Stimulated activated naive CD8-positive, alpha-beta T cell treated with anti-CD3 and anti-CD28 coated beads, Interleukin-15, amount 100 ng/mL, for 72 hours (primary cell): ENCODE results near the gene GPAM.
"Not testable (repeated sequence)": the region's sequence is repeated elsewhere in the genome, so short reads cannot be mapped to it uniquely, and the experiment has no call there.

Experiments
- ATAC-seq: fragments of 150-1000 bp; cut with Tn5 transposase; 2 replicates; pipeline ENCODE4 v1.10.0; 2021; ENCODE audit warnings: mild to moderate bottlenecking, moderate library complexity
- DNase-seq, 2 donors: peaks; one replicate each; pipeline ENCODE4 v3.0.0; 2021 to 2022
- H3K27ac Mint-ChIP-seq, 2 donors: one replicate each; pipeline ENCODE4 v1.8.0; 2022; ENCODE audit warnings: mild to moderate bottlenecking in 2 of 2, mixed read lengths in 2 of 2, moderate library complexity in 2 of 2
- H3K27me3 Mint-ChIP-seq: one replicate; pipeline ENCODE4 v1.8.0; 2022; ENCODE audit warnings: mixed read lengths
- H3K4me1 Mint-ChIP-seq: one replicate; pipeline ENCODE4 v1.8.0; 2022; ENCODE audit warnings: mild to moderate bottlenecking, mixed read lengths
- H3K4me3 Mint-ChIP-seq, 2 donors: one replicate each; pipeline ENCODE4 v1.8.0; 2022; ENCODE audit warnings: mild to moderate bottlenecking in 2 of 2, mixed read lengths in 2 of 2, moderate library complexity in 1 of 2
- H3K9me3 Mint-ChIP-seq, 2 donors: one replicate each; pipeline ENCODE4 v1.8.0; 2022; ENCODE audit warnings: mixed read lengths in 2 of 2

Gene GPAM, protein sequence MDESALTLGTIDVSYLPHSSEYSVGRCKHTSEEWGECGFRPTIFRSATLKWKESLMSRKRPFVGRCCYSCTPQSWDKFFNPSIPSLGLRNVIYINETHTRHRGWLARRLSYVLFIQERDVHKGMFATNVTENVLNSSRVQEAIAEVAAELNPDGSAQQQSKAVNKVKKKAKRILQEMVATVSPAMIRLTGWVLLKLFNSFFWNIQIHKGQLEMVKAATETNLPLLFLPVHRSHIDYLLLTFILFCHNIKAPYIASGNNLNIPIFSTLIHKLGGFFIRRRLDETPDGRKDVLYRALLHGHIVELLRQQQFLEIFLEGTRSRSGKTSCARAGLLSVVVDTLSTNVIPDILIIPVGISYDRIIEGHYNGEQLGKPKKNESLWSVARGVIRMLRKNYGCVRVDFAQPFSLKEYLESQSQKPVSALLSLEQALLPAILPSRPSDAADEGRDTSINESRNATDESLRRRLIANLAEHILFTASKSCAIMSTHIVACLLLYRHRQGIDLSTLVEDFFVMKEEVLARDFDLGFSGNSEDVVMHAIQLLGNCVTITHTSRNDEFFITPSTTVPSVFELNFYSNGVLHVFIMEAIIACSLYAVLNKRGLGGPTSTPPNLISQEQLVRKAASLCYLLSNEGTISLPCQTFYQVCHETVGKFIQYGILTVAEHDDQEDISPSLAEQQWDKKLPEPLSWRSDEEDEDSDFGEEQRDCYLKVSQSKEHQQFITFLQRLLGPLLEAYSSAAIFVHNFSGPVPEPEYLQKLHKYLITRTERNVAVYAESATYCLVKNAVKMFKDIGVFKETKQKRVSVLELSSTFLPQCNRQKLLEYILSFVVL

GRCh38 chr10:112183329-112184051 is at the start of gene GPAM:
Gene GPAM (minus strand): TSS chr10:112183765. CDS start chr10:112181784, 1,981 bp downstream.
- H3K27me3 Mint-ChIP-seq, result no peaks in the 10 kb centered on the region
- ATAC-seq, result peak; percentile 98
- peak; percentile 96 to 99 for DNase-seq
- H3K4me1 Mint-ChIP-seq, result peaks cover 34% of the 10 kb centered on the region
- H3K9me3 Mint-ChIP-seq, result peaks cover 6 to 19% of the 10 kb centered on the region in 2 donors
- H3K27ac Mint-ChIP-seq, result peak within 1 kb of the TSS; percentile 97 to 99
- H3K4me3 Mint-ChIP-seq, result peak within 1 kb of the TSS; percentile 93 to 97

GRCh38 chr10:112232670-112233069 is 49.1 kb upstream of the GPAM start:
- peaks cover 0 to 6% of the 10 kb centered on the region in 2 donors for H3K9me3 Mint-ChIP-seq
- H3K27me3 Mint-ChIP-seq, result peaks cover 29% of the 10 kb centered on the region
- H3K4me1 Mint-ChIP-seq, result no peaks in the 10 kb centered on the region
- H3K4me3 Mint-ChIP-seq, result no peak overlapping the region
- no peak overlapping the region for H3K27ac Mint-ChIP-seq
- ATAC-seq (no peak), DNase-seq (no peak)

GRCh38 chr10:112231602-112232400 is 48.2 kb upstream of the GPAM start:
- H3K27ac Mint-ChIP-seq, result no peak overlapping the region
- DNase-seq, result no peak
- H3K9me3 Mint-ChIP-seq, result no peaks in the 10 kb centered on the region
- H3K4me1 Mint-ChIP-seq, result no peaks in the 10 kb centered on the region
- peaks cover 33% of the 10 kb centered on the region for H3K27me3 Mint-ChIP-seq
- no peak for ATAC-seq
- no peak overlapping the region for H3K4me3 Mint-ChIP-seq

DNA sequence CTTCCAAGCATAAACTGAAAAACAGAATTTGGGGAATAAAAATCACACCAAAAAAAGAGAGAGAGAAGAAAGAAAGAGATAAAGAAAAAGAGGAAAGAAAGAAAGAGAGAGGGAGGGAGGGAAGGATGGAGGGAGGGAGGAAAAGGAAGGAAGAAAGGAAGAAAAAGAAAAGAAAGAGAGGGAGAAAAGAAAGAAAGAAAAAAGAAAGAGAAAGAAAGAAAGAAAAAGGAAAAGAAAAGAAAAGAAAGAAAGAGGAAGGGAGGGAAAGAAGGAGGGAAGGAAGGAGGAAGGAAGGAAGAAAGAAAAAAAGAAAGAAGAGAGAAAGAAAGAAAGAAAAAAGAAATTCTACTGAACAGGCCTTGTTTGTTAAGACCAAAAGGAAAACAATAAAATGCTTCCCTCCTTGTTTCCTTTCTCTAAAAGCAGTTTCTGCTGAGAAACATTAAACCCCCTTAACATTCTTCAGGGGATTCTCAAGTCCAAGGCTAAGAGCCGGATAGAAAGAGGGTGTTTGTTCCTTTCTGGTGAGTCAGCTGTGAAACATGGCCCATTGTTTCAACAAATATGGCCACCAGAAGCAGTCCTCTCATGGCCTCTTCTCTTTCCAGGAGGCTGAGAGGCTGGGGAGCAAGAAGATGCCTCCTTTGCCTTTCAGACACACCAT is 46.9 kb upstream of the GPAM start:
- no peak for ATAC-seq
- Mint-ChIP-seq H3K27ac (no peak overlapping the region), H3K27me3 (peaks cover 36% of the 10 kb centered on the region), H3K9me3 (no peaks in the 10 kb centered on the region), H3K4me3 (no peak overlapping the region), H3K4me1 (no peaks in the 10 kb centered on the region)
- no peak for DNase-seq

DNA sequence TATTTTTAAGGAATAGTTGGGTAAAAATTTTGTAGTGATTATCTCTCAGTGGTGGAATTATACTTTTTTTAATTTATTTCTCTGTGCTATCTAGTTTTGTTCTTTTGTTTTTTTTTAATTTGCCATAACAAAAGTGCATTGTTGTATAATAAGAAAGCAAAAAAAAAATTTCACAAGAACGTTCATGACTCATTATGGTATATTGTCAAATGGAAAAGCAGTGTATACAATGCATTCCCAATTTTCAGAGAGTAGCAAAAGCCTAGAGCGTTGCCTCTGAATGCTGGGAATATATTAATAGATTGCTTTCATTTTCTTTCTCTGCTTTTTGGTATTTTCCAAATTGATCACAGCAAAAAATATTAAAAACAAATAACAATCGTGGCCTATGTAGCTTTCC is 46.3 kb upstream of the GPAM start:
- ATAC-seq (no peak), DNase-seq (no peak)
- no peak overlapping the region for H3K4me3 Mint-ChIP-seq
- peaks cover 36% of the 10 kb centered on the region for H3K27me3 Mint-ChIP-seq
- no peaks in the 10 kb centered on the region for H3K9me3 Mint-ChIP-seq
- H3K4me1 Mint-ChIP-seq, result no peaks in the 10 kb centered on the region
- H3K27ac Mint-ChIP-seq, result no peak overlapping the region

- Mint-ChIP-seq H3K4me3 (no peak overlapping the region), H3K9me3 (no peaks in the 10 kb centered on the region), H3K27me3 (peaks cover 36% of the 10 kb centered on the region), H3K4me1 (no peaks in the 10 kb centered on the region), H3K27ac (no peak overlapping the region)
- ATAC-seq (no peak), DNase-seq (no peak)
Measured at GRCh38 chr10:112229096-112229495, 45.5 kb upstream of the GPAM start.

GRCh38 chr10:112228366-112229088 is 45.0 kb upstream of the GPAM start:
- not testable (repeated sequence) for ATAC-seq, H3K27ac Mint-ChIP-seq
- H3K27me3 Mint-ChIP-seq, result peaks cover 36% of the 10 kb centered on the region

GRCh38 chr10:112227331-112227987 is 43.9 kb upstream of the GPAM start:
- ATAC-seq, result no peak
- Mint-ChIP-seq H3K27me3 (peaks cover 42% of the 10 kb centered on the region), H3K4me3 (no peak overlapping the region), H3K9me3 (no peaks in the 10 kb centered on the region), H3K27ac (no peak overlapping the region), H3K4me1 (no peaks in the 10 kb centered on the region)
- DNase-seq, result no peak

More at GRCh38 chr10:112228366-112229088, 45.0 kb upstream of the GPAM start:
- H3K4me1 Mint-ChIP-seq, DNase-seq, H3K9me3 Mint-ChIP-seq, H3K4me3 Mint-ChIP-seq: not testable (repeated sequence)

GRCh38 chr10:112226439-112227248 is 43.1 kb upstream of the GPAM start:
- DNase-seq, result no peak
- H3K27ac Mint-ChIP-seq, result no peak overlapping the region
- no peaks in the 10 kb centered on the region for H3K4me1 Mint-ChIP-seq
- H3K9me3 Mint-ChIP-seq, result no peaks in the 10 kb centered on the region
- no peak overlapping the region for H3K4me3 Mint-ChIP-seq
- peaks cover 34% of the 10 kb centered on the region for H3K27me3 Mint-ChIP-seq
- ATAC-seq, result no peak

- no peak for DNase-seq
- no peak for ATAC-seq
- Mint-ChIP-seq H3K4me3 (no peak overlapping the region), H3K9me3 (peaks cover 0 to 2% of the 10 kb centered on the region in 2 donors), H3K27ac (no peak overlapping the region), H3K27me3 (peaks cover 27% of the 10 kb centered on the region), H3K4me1 (no peaks in the 10 kb centered on the region)
Measured at GRCh38 chr10:112225771-112226438, 42.3 kb upstream of the GPAM start.

DNA sequence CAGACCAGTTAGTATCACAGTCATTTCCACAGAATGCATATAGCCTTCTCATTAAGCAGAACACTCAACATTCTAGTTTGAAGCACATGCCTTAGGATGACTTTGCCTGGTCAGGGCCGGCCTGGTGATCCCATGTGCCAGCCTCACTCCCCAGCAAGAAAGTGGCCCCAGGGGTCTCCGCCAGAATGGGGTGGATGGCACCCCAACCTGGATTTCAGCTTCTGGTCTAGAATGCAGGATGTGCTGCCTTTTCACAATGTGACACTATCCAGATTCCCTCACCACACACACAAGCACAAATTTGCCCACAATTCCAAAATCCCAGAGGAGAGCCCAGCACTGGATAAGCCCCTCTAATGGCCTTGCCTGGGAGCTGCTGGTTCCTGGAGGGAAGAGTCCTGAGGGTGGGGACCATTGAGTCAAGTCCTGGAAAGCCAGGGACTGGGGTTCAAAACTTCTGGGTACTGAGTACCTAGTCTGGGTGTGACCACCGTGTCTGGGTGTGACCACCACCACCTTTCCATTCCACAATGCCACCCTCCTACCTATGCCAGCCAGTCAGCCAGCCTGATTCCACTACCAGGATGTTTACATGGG is 41.5 kb upstream of the GPAM start:
- ATAC-seq (no peak), DNase-seq (no peak)
- H3K4me1 Mint-ChIP-seq, result no peaks in the 10 kb centered on the region
- peaks cover 0 to 10% of the 10 kb centered on the region in 2 donors for H3K9me3 Mint-ChIP-seq
- no peak overlapping the region for H3K4me3 Mint-ChIP-seq
- H3K27ac Mint-ChIP-seq, result no peak overlapping the region
- peaks cover 25% of the 10 kb centered on the region for H3K27me3 Mint-ChIP-seq

- Mint-ChIP-seq H3K4me1 (no peaks in the 10 kb centered on the region), H3K27me3 (peaks cover 25% of the 10 kb centered on the region), H3K9me3 (peaks cover 4 to 18% of the 10 kb centered on the region in 2 donors), H3K27ac (no peak overlapping the region), H3K4me3 (no peak overlapping the region)
- DNase-seq (no peak), ATAC-seq (no peak)
Measured at GRCh38 chr10:112223725-112224124, 40.2 kb upstream of the GPAM start.
